HepG2 (cell line): ENCODE data around the gene HYAL1. TPM values are rescaled to one million over a fixed set of nuclear protein-coding genes. Genes with fewer than 3 reads are reported as not detected.

Source experiments
- ARNT ChIP-seq: fragments of 450-650 bp; IDR thresholded peaks from 2 replicates; pipeline ENCODE4 v1.6.1; 2017
- BCL3 ChIP-seq: sonication (generic); formaldehyde crosslinking; IDR thresholded peaks from 2 replicates; pipeline ENCODE4 v1.5.1; 2020; ENCODE audit warnings: mild to moderate bottlenecking, missing genetic modification reagents, moderate library complexity
- GMEB1 ChIP-seq: sonication (generic); formaldehyde crosslinking; IDR thresholded peaks from 2 replicates; pipeline ENCODE4 v1.5.1; 2020; ENCODE audit warnings: missing genetic modification reagents, mild to moderate bottlenecking, borderline replicate concordance
- KLF12 ChIP-seq: sonication (generic); formaldehyde crosslinking; IDR thresholded peaks from 2 replicates; pipeline ENCODE4 v1.4.0; 2020; ENCODE audit warnings: missing genetic modification reagents, borderline replicate concordance
- LRRFIP1 ChIP-seq: sonication (generic); formaldehyde crosslinking; conservative IDR thresholded peaks from 2 replicates; pipeline ENCODE4 v1.4.0; 2020; ENCODE audit warnings: missing genetic modification reagents
- MXI1 ChIP-seq: IDR thresholded peaks from 3 replicates; pipeline ENCODE4 v1.6.1; 2012; ENCODE audit warnings: low read depth, low read length, inconsistent platforms, borderline replicate concordance
- NONO ChIP-seq, 2 experiments: fragments of 450-650 bp in 1 of 2; sonication (generic) in 1 of 2; formaldehyde crosslinking in 1 of 2; IDR thresholded peaks in 1 of 2; conservative IDR thresholded peaks in 1 of 2; 2 replicates each; pipeline versions ENCODE4 v1.6.1 to v1.8.0; 2017 to 2022; ENCODE audit warnings: mild to moderate bottlenecking in 1 of 2, missing genetic modification reagents in 1 of 2, moderate library complexity in 1 of 2
- PHF5A ChIP-seq: IDR thresholded peaks from one replicate; pipeline ENCODE4 v1.6.1; 2018; ENCODE audit warnings: low read depth, missing genetic modification reagents; ENCODE audit not compliant: unreplicated experiment
- RFX5 ChIP-seq: IDR thresholded peaks from 2 replicates; pipeline ENCODE4 v1.6.1; 2011; ENCODE audit warnings: low read depth, low read length, improper control_type of control experiment
- SP5 ChIP-seq: IDR thresholded peaks from 2 replicates; pipeline ENCODE4 v1.6.1; 2016; ENCODE audit warnings: low read depth, borderline replicate concordance
- SPEN ChIP-seq: sonication (generic); formaldehyde crosslinking; IDR thresholded peaks from 2 replicates; pipeline ENCODE4 v1.5.1; 2020; ENCODE audit warnings: low read depth, mild to moderate bottlenecking, missing genetic modification reagents
- THAP7 ChIP-seq: sonication (generic); formaldehyde crosslinking; IDR thresholded peaks from 2 replicates; pipeline ENCODE4 v1.8.1; 2023; ENCODE audit warnings: mild to moderate bottlenecking, missing genetic modification reagents
- TRIM24 ChIP-seq: sonication (generic); formaldehyde crosslinking; IDR thresholded peaks from 2 replicates; pipeline ENCODE4 v1.8.0; 2022; ENCODE audit warnings: mild to moderate bottlenecking, missing genetic modification reagents
- ZBTB10 ChIP-seq: sonication (generic); formaldehyde crosslinking; IDR thresholded peaks from 2 replicates; pipeline ENCODE4 v1.4.0; 2020; ENCODE audit warnings: missing genetic modification reagents, borderline replicate concordance
- ZBTB21 ChIP-seq: sonication (generic); formaldehyde crosslinking; IDR thresholded peaks from 2 replicates; pipeline ENCODE4 v1.4.0; 2020; ENCODE audit warnings: missing genetic modification reagents
- ZNF263 ChIP-seq: sonication (generic); formaldehyde crosslinking; IDR thresholded peaks from 2 replicates; pipeline ENCODE4 v1.4.0; 2020; ENCODE audit warnings: missing genetic modification reagents
- ZNF30 ChIP-seq: sonication (generic); formaldehyde crosslinking; IDR thresholded peaks from 2 replicates; pipeline ENCODE4 v1.5.0; 2020; ENCODE audit warnings: mild to moderate bottlenecking, missing genetic modification reagents
- ZNF383 ChIP-seq: sonication (generic); formaldehyde crosslinking; IDR thresholded peaks from 2 replicates; pipeline ENCODE4 v1.4.0; 2020; ENCODE audit warnings: missing genetic modification reagents, mild to moderate bottlenecking, borderline replicate concordance
- ZNF432 ChIP-seq: sonication (generic); formaldehyde crosslinking; IDR thresholded peaks from 2 replicates; pipeline ENCODE4 v1.5.0; 2020; ENCODE audit warnings: missing genetic modification reagents, mild to moderate bottlenecking, borderline replicate concordance
- ZNF468 ChIP-seq: sonication (generic); formaldehyde crosslinking; IDR thresholded peaks from 2 replicates; pipeline ENCODE4 v1.8.0; 2022; ENCODE audit warnings: mild to moderate bottlenecking, moderate library complexity, missing genetic modification reagents
- polyA plus RNA-seq, 8 experiments: library from polyadenylated mRNA; depleted of rRNA in 3 of 8; stranded (reverse) in 7 of 8; unstranded in 1 of 8; fragments of >200 nt; fragmentation: Illumina TruSeq in 4 of 8; extraction: Trizol in 4 of 8; gene quantifications; 2 replicates each; pipeline versions ENCODE4 v1.2.1 to v1.2.3, GENCODE V29; 2011 to 2016; ENCODE audit warnings: low read depth in 4 of 8, missing spikeins in 1 of 8, mixed read lengths in 1 of 8; ENCODE audit not compliant: insufficient read depth in 1 of 8
- total RNA-seq, 5 experiments: library from RNA; depleted of rRNA; stranded (reverse); fragments of >200 nt; fragmentation: Illumina TruSeq; extraction: Trizol; gene quantifications; 2 replicates each; pipeline ENCODE4 v1.2.3, GENCODE V29; 2016; ENCODE audit warnings: low read depth in 1 of 5

HYAL1 gene
- total and polyA plus RNA-seq, 2 of the 13 experiments (the other 11 are each of a cell fraction or from before 2014, with no cell fraction given) = 76.5 to 193 TPM

GRCh38 chr3:50321336-50322114 is 18.2 kb upstream of the HYAL1 start (continued):
- peak; percentile 96 for TF ChIP-seq ZBTB10 (CRISPR knock-in tag)
- peak; percentile 62 for TF ChIP-seq SPEN (CRISPR knock-in tag)
- no peak for TF ChIP-seq ZNF432 (CRISPR knock-in tag)
- TF ChIP-seq MXI1 = peak; percentile 30; the same call in 1 of the 3 replicates
- peak; percentile 95 for TF ChIP-seq SP5 (CRISPR knock-in tag)
- no peak for TF ChIP-seq ZNF263 (CRISPR knock-in tag)
- peak; percentile 82; the same call in 1 of the 2 replicates for TF ChIP-seq NONO (IDR thresholded peaks at IDR 0.05)
- peak; percentile 46 for TF ChIP-seq NONO (CRISPR knock-in tag; conservative IDR thresholded peaks at IDR 0.05)
- TF ChIP-seq LRRFIP1 = no peak
- TF ChIP-seq TRIM24 = no peak
- no peak for TF ChIP-seq ZNF30 (CRISPR knock-in tag)
- no peak for TF ChIP-seq KLF12 (CRISPR knock-in tag)
- TF ChIP-seq PHF5A (CRISPR knock-in tag) = peak; percentile 15
- no peak for TF ChIP-seq ARNT
- TF ChIP-seq THAP7 (CRISPR knock-in tag) = no peak
- peak; percentile 45; the same call in 1 of the 2 replicates for TF ChIP-seq GMEB1
- TF ChIP-seq ZBTB21 = no peak
- TF ChIP-seq RFX5 = no peak
- TF ChIP-seq ZNF383 (CRISPR knock-in tag) = no peak
- TF ChIP-seq BCL3 (CRISPR knock-in tag) = 0 out of 2 replicates have a peak, but pooled peaks have one; percentile 49
- TF ChIP-seq ZNF468 (CRISPR knock-in tag) = no peak
